Brain microvascular endothelial cell (primary cell): ENCODE measurements around the gene SPACDR.
A peak's percentile ranks its signal among the peaks of the same experiment; 100 is the strongest.

Experiments
- DNase-seq: peaks from one replicate; pipeline ENCODE4 v3.0.0-alpha.2; 2020
- H3K27ac ChIP-seq: fragments of 250-450 bp; sonication (Bioruptor Pico); 2 replicates; pipeline ENCODE4 v1.5.1; 2020; ENCODE audit warnings: mild to moderate bottlenecking, moderate library complexity
- H3K27me3 ChIP-seq: fragments of 250-450 bp; sonication (Bioruptor Pico); replicated peaks from 2 replicates; pipeline ENCODE4 v1.5.1; 2020; ENCODE audit warnings: mild to moderate bottlenecking
- H3K36me3 ChIP-seq: fragments of 250-450 bp; sonication (Bioruptor Pico); replicated peaks from 2 replicates; pipeline ENCODE4 v1.5.1; 2020; ENCODE audit warnings: mild to moderate bottlenecking
- H3K4me3 ChIP-seq: 2 replicates; pipeline ENCODE4 v1.5.1; 2011; ENCODE audit warnings: low read depth, mild to moderate bottlenecking, control low read depth, low read length, moderate library complexity
- in situ Hi-C: cut with HindIII; loops from 2 replicates; pipeline ENCODE4 v1.10.0; 2017; ENCODE audit warnings: low sequenced_read_pairs, low pct_ligation_motif_present
- TF ChIP-seq, protein P1 (sequence below): IDR thresholded peaks from 2 replicates; pipeline ENCODE4 v1.5.1; 2011; ENCODE audit warnings: low read depth, mild to moderate bottlenecking, moderate library complexity, low read length, control low read depth, inconsistent platforms; ENCODE audit errors: missing control alignments

The SPACDR gene

DNA sequence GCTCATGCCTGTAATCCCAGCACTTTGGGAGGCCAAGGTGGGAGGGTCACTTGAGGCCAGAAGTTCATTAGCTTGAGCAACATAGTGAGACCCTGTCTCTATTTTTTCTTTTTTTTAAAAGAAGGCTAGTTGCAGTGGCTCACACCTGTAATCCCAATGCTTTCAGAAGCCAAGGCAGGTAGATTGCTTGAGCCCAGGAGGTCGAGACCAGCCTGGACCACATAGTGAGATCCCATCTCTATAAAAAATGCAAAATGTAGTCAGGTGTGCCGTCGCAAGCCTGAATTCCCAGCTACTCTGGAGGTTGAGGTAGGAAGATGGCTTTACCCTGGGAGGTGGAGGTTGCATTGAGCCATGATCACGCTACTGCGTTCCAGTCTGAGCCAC lies 27.1 kb upstream of the SPACDR start:
- TF ChIP-seq, protein P1, sequence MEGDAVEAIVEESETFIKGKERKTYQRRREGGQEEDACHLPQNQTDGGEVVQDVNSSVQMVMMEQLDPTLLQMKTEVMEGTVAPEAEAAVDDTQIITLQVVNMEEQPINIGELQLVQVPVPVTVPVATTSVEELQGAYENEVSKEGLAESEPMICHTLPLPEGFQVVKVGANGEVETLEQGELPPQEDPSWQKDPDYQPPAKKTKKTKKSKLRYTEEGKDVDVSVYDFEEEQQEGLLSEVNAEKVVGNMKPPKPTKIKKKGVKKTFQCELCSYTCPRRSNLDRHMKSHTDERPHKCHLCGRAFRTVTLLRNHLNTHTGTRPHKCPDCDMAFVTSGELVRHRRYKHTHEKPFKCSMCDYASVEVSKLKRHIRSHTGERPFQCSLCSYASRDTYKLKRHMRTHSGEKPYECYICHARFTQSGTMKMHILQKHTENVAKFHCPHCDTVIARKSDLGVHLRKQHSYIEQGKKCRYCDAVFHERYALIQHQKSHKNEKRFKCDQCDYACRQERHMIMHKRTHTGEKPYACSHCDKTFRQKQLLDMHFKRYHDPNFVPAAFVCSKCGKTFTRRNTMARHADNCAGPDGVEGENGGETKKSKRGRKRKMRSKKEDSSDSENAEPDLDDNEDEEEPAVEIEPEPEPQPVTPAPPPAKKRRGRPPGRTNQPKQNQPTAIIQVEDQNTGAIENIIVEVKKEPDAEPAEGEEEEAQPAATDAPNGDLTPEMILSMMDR, result no peak
- no peak overlapping the region for H3K27ac ChIP-seq
- no peaks in the 10 kb centered on the region for H3K27me3 ChIP-seq
- no peak for DNase-seq
- H3K4me3 ChIP-seq, result no peak overlapping the region
- in situ Hi-C loops, result no loop called here
- H3K36me3 ChIP-seq, result no peaks in the 10 kb centered on the region

DNA sequence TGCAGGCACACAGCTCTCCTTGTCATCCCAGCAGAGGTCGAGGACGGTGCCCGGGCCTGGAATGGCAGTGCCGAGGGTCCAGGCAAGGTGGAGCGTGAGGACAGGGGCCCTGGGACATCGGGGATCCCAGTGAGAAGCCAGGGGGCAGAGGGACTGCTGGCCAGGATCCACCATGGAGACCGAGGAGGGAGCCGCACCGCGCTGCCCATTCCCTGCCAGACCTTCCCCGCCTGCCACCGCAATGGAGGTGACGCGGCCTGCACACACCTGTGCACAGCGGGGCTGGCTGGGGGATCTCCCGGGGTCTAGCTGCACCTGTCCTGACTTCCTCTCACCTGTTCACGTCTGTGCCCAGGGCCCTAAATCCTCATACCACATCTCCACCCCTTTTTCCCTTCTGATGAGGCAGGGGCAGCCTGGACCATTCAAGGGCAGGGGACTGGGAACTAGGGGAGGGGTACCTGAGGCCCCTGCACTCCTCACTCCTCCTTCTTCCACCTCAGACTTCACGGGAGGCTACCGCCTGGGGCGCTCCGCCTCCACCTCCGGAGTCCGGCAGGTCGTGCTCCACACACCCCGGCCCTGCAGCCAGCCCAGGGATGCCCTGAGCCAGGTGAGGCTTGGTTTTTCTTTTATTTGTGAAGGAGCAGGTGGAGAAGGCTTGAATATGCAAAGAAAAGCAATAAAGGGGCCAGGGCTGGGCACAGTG lies 26.6 kb upstream of the SPACDR start:
- no peak overlapping the region for H3K4me3 ChIP-seq
- no peaks in the 10 kb centered on the region for H3K36me3 ChIP-seq
- in situ Hi-C loops, result no loop called here
- H3K27me3 ChIP-seq, result no peaks in the 10 kb centered on the region
- TF ChIP-seq, protein P1, result no peak
- DNase-seq, result no peak
- no peak overlapping the region for H3K27ac ChIP-seq

DNA sequence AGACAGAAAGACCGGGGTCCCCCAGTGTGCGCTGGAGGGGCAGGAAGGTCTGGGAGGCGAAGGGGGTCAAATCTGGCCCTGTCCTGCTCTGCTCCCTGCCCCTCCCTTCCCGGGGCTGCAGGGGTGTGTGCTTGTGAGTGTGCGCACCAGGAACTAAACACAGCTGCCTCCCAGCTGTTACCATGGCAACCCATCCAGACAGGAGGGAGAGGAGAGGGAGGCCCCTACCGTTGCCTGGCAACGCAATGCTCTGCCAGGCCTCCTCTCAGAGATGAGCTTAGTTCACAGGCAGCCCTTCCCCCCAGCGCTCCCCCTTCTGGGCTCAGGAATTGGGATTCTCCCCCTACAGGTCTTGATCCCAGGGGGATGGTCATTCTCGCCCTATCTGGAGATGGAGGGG lies 25.8 kb upstream of the SPACDR start:
- no peaks in the 10 kb centered on the region for H3K27me3 ChIP-seq
- in situ Hi-C loops, result no loop called here
- H3K27ac ChIP-seq, result no peak overlapping the region
- TF ChIP-seq, protein P1, result no peak
- DNase-seq, result peak; percentile 92
- H3K36me3 ChIP-seq, result no peaks in the 10 kb centered on the region
- no peak overlapping the region for H3K4me3 ChIP-seq

DNA sequence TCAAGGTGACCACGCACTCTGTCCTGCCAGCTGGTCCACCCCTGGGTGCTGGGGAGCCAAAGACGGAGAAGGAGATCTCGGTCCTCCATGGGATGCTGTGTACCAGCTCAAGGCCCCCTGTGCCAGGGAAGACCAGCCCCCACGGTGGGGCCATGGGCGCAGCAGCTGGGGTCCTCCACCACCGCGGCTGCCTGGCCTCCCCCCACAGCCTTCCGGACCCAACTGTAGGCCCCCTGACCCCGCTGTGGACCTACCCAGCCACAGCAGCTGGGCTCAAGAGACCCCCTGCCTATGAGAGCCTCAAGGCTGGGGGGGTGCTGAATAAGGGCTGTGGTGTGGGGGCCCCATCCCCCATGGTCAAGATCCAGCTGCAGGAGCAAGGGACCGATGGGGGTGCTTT lies 25.1 kb upstream of the SPACDR start:
- no peak overlapping the region for H3K27ac ChIP-seq
- H3K4me3 ChIP-seq, result no peak overlapping the region
- no peaks in the 10 kb centered on the region for H3K27me3 ChIP-seq
- TF ChIP-seq, protein P1, result no peak
- no peaks in the 10 kb centered on the region for H3K36me3 ChIP-seq
- in situ Hi-C loops, result no loop called here
- DNase-seq, result no peak

DNA sequence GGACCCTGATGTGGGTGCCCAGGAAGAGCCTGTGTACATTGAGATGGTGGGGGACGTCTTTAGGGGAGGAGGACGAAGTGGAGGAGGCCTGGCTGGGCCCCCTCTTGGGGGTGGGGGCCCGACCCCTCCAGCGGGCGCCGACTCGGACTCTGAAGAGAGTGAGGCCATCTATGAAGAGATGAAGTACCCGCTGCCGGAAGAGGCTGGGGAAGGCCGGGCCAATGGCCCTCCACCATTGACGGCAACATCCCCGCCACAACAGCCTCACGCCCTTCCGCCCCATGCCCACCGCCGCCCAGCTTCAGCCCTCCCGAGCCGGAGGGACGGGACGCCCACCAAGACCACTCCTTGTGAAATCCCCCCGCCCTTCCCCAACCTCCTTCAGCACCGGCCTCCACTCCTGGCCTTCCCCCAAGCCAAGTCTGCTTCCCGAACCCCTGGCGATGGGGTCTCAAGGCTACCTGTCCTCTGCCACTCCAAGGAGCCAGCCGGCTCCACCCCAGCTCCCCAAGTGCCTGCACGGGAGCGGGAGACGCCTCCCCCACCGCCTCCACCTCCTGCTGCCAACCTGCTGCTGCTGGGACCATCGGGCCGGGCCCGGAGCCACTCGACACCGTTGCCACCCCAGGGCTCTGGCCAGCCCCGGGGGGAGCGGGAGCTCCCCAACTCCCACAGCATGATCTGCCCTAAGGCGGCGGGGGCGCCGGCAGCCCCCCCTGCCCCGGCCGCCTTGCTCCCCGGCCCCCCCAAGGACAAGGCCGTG lies 24.5 kb upstream of the SPACDR start:
- H3K27me3 ChIP-seq, result no peaks in the 10 kb centered on the region

More for the DNA sequence above, 24.5 kb upstream of the SPACDR start:
- in situ Hi-C loops, result no loop called here
- TF ChIP-seq, protein P1, result no peak
- Histone ChIP-seq H3K4me3 (no peak overlapping the region), H3K36me3 (no peaks in the 10 kb centered on the region), H3K27ac (no peak overlapping the region)
- no peak for DNase-seq
